GM12801 (cell line): Measurements from ENCODE around the gene RC3H1.

Experiments used
- CTCF ChIP-seq: IDR thresholded peaks from one replicate; pipeline ENCODE4 v1.5.1; 2011; ENCODE audit warnings: control low read depth; ENCODE audit not compliant: insufficient read length; ENCODE audit errors: extremely low read depth

Gene RC3H1

GRCh38 chr1:174036798-174037197, 14.6 kb upstream of the RC3H1 start:
- no peak for TF ChIP-seq CTCF

GRCh38 chr1:174036204-174036603, 14.0 kb upstream of the RC3H1 start:
- TF ChIP-seq CTCF, result no peak

GRCh38 chr1:174032671-174033222, 10.6 kb upstream of the RC3H1 start:
- TF ChIP-seq CTCF, result no peak

- no peak for TF ChIP-seq CTCF
Measured at GRCh38 chr1:174031099-174031498, 8.9 kb upstream of the RC3H1 start.

- TF ChIP-seq CTCF, result no peak
Measured at GRCh38 chr1:174028495-174028894, 6.3 kb upstream of the RC3H1 start.

GRCh38 chr1:174023440-174023839, 1.3 kb upstream of the RC3H1 start:
- no peak for TF ChIP-seq CTCF

- TF ChIP-seq CTCF, result no peak
Measured at GRCh38 chr1:174022976-174023277, 770 bp upstream of the RC3H1 start.
